SU-DHL-6 (cell line): ENCODE results near the gene ZSCAN18.

ENCODE experiments used
- H2AFZ ChIP-seq: fragments of 200-600 bp; sonication (generic); 2 replicates; pipeline ENCODE4 v1.6.1; 2014; ENCODE audit warnings: low read depth, mild to moderate bottlenecking, moderate library complexity, mixed read lengths, antibody characterized with exemption, low read length; ENCODE audit not compliant: severe bottlenecking
- H3F3A ChIP-seq: fragments of 200-600 bp; shearing (Covaris generic); 2 replicates; pipeline ENCODE4 v1.6.0; 2016; ENCODE audit warnings: antibody characterized with exemption, mild to moderate bottlenecking; ENCODE audit not compliant: insufficient read depth
- H3K27ac ChIP-seq: fragments of 200-600 bp; sonication (generic); 2 replicates; pipeline ENCODE4 v1.5.1; 2016; ENCODE audit warnings: low read depth, mild to moderate bottlenecking, low read length, moderate library complexity, mixed read lengths
- H3K27me3 ChIP-seq: fragments of 200-600 bp; sonication (generic), shearing (Covaris generic); 2 replicates; pipeline ENCODE4 v1.6.0; 2014; ENCODE audit warnings: mild to moderate bottlenecking, low read length
- H3K36me3 ChIP-seq: fragments of 200-600 bp; sonication (generic); 2 replicates; pipeline ENCODE4 v1.6.1; 2014; ENCODE audit warnings: mild to moderate bottlenecking, low read length, mixed read lengths
- H3K4me2 ChIP-seq: fragments of 300-600, 200-600 bp; shearing (Covaris generic), sonication (generic); 2 replicates; pipeline ENCODE4 v1.6.0; 2014; ENCODE audit warnings: low read length, low read depth, mild to moderate bottlenecking; ENCODE audit not compliant: poor library complexity, severe bottlenecking
- H3K4me3 ChIP-seq: fragments of 200-600 bp; sonication (generic); 2 replicates; pipeline ENCODE4 v1.5.1; 2014; ENCODE audit warnings: antibody characterized with exemption, low read length, mild to moderate bottlenecking, mixed read lengths; ENCODE audit not compliant: insufficient read depth, poor library complexity, severe bottlenecking
- H3K79me2 ChIP-seq: fragments of 200-600 bp; sonication (generic); 2 replicates; pipeline ENCODE4 v1.6.1; 2014; ENCODE audit warnings: mild to moderate bottlenecking, low read length, moderate library complexity; ENCODE audit not compliant: insufficient read depth
- H3K9ac ChIP-seq: fragments of 200-600 bp; sonication (generic); 2 replicates; pipeline ENCODE4 v1.7.0; 2014; ENCODE audit warnings: mild to moderate bottlenecking, low read length
- H3K9me2 ChIP-seq: fragments of 200-600 bp; sonication (generic); replicated peaks from 2 replicates; pipeline ENCODE4 v1.6.1; 2014; ENCODE audit warnings: low read length; ENCODE audit not compliant: insufficient read depth
- H3K9me3 ChIP-seq: fragments of 200-600 bp; sonication (generic); 2 replicates; pipeline ENCODE4 v1.6.1; 2014; ENCODE audit warnings: low read length, mixed read lengths; ENCODE audit not compliant: insufficient read depth
- H4K20me1 ChIP-seq: fragments of 200-600 bp; sonication (generic); 2 replicates; pipeline ENCODE4 v1.6.1; 2014; ENCODE audit warnings: low read depth, mild to moderate bottlenecking, antibody characterized with exemption, low read length, moderate library complexity, mixed read lengths
- EZH2phosphoT487 ChIP-seq: fragments of 200-600 bp; sonication (generic), shearing (Covaris generic); conservative IDR thresholded peaks from 2 replicates; pipeline ENCODE4 v1.6.1; 2018; ENCODE audit warnings: mild to moderate bottlenecking, antibody characterized with exemption, low read length, moderate library complexity, mixed read lengths
- TF ChIP-seq, protein P1 (sequence below): fragments of 200-600 bp; sonication (generic); IDR thresholded peaks from one replicate; pipeline ENCODE4 v1.5.1; 2017; ENCODE audit warnings: antibody characterized with exemption, mild to moderate bottlenecking, low read length, moderate library complexity; ENCODE audit not compliant: insufficient read depth, poor library complexity, severe bottlenecking

Gene ZSCAN18

GRCh38 chr19:58079792-58080191 lies 18.2 kb downstream of the ZSCAN18 start:
- no peaks in the 10 kb centered on the region for H3K9me3 ChIP-seq
- H3K9me2 ChIP-seq: no peaks in the 10 kb centered on the region
- no peaks in the 10 kb centered on the region for H3K36me3 ChIP-seq

DNA sequence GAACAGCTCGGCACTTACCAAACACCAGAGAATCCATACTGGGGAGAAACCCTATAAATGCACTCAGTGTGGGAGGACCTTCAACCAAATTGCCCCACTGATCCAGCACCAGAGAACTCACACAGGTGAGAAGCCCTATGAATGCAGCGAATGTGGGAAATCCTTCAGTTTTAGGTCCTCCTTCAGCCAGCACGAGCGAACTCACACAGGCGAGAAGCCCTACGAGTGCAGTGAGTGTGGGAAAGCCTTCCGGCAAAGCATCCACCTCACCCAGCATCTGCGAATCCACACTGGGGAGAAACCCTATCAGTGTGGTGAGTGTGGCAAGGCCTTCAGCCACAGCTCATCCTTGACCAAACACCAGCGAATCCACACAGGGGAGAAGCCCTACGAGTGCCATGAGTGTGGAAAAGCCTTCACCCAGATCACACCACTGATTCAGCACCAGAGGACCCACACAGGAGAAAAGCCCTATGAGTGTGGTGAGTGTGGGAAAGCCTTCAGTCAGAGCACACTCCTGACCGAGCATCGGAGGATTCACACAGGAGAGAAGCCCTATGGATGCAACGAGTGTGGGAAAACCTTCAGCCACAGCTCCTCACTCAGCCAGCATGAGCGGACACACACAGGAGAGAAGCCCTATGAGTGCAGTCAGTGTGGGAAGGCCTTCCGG lies 30.7 kb downstream of the ZSCAN18 start:
- no peak for TF ChIP-seq EZH2phosphoT487
- TF ChIP-seq, protein P1, sequence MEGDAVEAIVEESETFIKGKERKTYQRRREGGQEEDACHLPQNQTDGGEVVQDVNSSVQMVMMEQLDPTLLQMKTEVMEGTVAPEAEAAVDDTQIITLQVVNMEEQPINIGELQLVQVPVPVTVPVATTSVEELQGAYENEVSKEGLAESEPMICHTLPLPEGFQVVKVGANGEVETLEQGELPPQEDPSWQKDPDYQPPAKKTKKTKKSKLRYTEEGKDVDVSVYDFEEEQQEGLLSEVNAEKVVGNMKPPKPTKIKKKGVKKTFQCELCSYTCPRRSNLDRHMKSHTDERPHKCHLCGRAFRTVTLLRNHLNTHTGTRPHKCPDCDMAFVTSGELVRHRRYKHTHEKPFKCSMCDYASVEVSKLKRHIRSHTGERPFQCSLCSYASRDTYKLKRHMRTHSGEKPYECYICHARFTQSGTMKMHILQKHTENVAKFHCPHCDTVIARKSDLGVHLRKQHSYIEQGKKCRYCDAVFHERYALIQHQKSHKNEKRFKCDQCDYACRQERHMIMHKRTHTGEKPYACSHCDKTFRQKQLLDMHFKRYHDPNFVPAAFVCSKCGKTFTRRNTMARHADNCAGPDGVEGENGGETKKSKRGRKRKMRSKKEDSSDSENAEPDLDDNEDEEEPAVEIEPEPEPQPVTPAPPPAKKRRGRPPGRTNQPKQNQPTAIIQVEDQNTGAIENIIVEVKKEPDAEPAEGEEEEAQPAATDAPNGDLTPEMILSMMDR: no peak
- Histone ChIP-seq H3K27me3 (no peaks in the 10 kb centered on the region), H2AFZ (no peak overlapping the region), H3K4me3 (no peak overlapping the region), H3K79me2 (no peaks in the 10 kb centered on the region), H3K4me2 (no peak overlapping the region), H4K20me1 (no peaks in the 10 kb centered on the region), H3K36me3 (no peaks in the 10 kb centered on the region), H3K27ac (no peak overlapping the region), H3K9ac (no peak overlapping the region), H3F3A (no peaks in the 10 kb centered on the region), H3K9me2 (no peaks in the 10 kb centered on the region), H3K9me3 (peaks cover 31% of the 10 kb centered on the region; the same call in 1 of the 2 replicates)

More at GRCh38 chr19:58079792-58080191, 18.2 kb downstream of the ZSCAN18 start:
- no peaks in the 10 kb centered on the region for H3K27me3 ChIP-seq
- H3F3A ChIP-seq: no peaks in the 10 kb centered on the region
- no peak overlapping the region for H3K4me2 ChIP-seq
- no peak overlapping the region for H3K9ac ChIP-seq
- H3K79me2 ChIP-seq: no peaks in the 10 kb centered on the region
- TF ChIP-seq EZH2phosphoT487: no peak
- TF ChIP-seq, protein P1: no peak
- no peaks in the 10 kb centered on the region for H4K20me1 ChIP-seq
- no peak overlapping the region for H2AFZ ChIP-seq
- H3K27ac ChIP-seq: no peak overlapping the region
- H3K4me3 ChIP-seq: no peak overlapping the region

DNA sequence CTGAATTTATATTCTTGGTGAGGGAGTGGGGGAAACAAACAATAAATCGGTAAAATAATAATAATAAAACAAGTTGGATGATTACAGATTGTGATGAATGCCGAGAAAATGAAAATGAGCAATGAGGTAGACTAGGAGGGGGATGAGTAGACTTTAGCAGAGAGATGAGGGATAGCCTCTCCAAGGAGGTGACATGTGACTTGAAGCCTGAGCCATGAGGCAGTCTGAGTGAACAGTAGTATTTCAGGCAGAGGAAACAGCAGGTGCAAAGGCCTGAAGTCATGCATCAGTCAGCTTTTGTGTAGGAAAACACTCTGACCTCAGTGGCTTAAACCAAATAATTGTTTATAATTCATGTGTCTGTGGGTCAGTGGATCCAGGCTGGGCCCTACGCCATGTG lies 34.3 kb downstream of the ZSCAN18 start:
- Histone ChIP-seq H3K79me2 (no peaks in the 10 kb centered on the region), H3K4me2 (no peak overlapping the region), H2AFZ (no peak overlapping the region), H3K27me3 (no peaks in the 10 kb centered on the region), H4K20me1 (no peaks in the 10 kb centered on the region), H3K9ac (no peak overlapping the region), H3K9me2 (no peaks in the 10 kb centered on the region), H3F3A (no peaks in the 10 kb centered on the region), H3K27ac (no peak overlapping the region), H3K4me3 (no peak overlapping the region), H3K9me3 (peaks cover 25% of the 10 kb centered on the region; the same call in 1 of the 2 replicates), H3K36me3 (no peaks in the 10 kb centered on the region)
- no peak for TF ChIP-seq EZH2phosphoT487
- TF ChIP-seq, protein P1: no peak
